NCI-H82 treated with DMSO at 0.1 percent for 48 hours (cell line): ENCODE data around the gene ATP2B2.
"Not testable (repeated sequence)": the region's sequence is repeated elsewhere in the genome, so short reads cannot be mapped to it uniquely, and the experiment has no call there.

ENCODE experiments used
- DNase-seq: peaks from one replicate; lab custom pipeline; 2025; ENCODE audit not compliant: unreplicated experiment; lab: John Stamatoyannopoulos, UW

ATP2B2 gene

GRCh38 chr3:10310578-10310977 is 194.8 kb downstream of the ATP2B2 start:
- DNase-seq = no peak

GRCh38 chr3:10309736-10310135 is 195.7 kb downstream of the ATP2B2 start:
- DNase-seq = no peak

GRCh38 chr3:10308678-10309077 is 196.7 kb downstream of the ATP2B2 start:
- DNase-seq = no peak

GRCh38 chr3:10306156-10306555 is 199.2 kb downstream of the ATP2B2 start:
- DNase-seq = no peak

- no peak for DNase-seq
Measured at GRCh38 chr3:10305331-10305902, 200.0 kb downstream of the ATP2B2 start.

GRCh38 chr3:10304905-10305304 is 200.5 kb downstream of the ATP2B2 start:
- no peak for DNase-seq

- DNase-seq = no peak
Measured at GRCh38 chr3:10303785-10304184, 201.6 kb downstream of the ATP2B2 start.

- DNase-seq = no peak
Measured at GRCh38 chr3:10303105-10303504, 202.3 kb downstream of the ATP2B2 start.

- DNase-seq = no peak
Measured at GRCh38 chr3:10300087-10300486, 205.3 kb downstream of the ATP2B2 start.

GRCh38 chr3:10299679-10300078 is 205.7 kb downstream of the ATP2B2 start:
- DNase-seq = no peak

- DNase-seq = peak; percentile 81
Measured at GRCh38 chr3:10299175-10299574, 206.2 kb downstream of the ATP2B2 start.

- not testable (repeated sequence) for DNase-seq
Measured at GRCh38 chr3:10298064-10298463, 207.3 kb downstream of the ATP2B2 start.

GRCh38 chr3:10294030-10294586 is 211.3 kb downstream of the ATP2B2 start:
- DNase-seq = no peak

- no peak for DNase-seq
Measured at GRCh38 chr3:10292505-10293419, 212.6 kb downstream of the ATP2B2 start, which contains the start of gene GHRL. Gene GHRL, minus strand, starts transcription at chr3:10292947. Its CDS starts 2,767 bp downstream, at chr3:10290180.

GRCh38 chr3:10291641-10292040 is 213.7 kb downstream of the ATP2B2 start:
- no peak for DNase-seq

- DNase-seq = no peak
Measured at GRCh38 chr3:10290481-10291176, 214.8 kb downstream of the ATP2B2 start.

- DNase-seq = no peak
Measured at GRCh38 chr3:10289787-10290355, 215.5 kb downstream of the ATP2B2 start.

GRCh38 chr3:10289077-10289476 is 216.3 kb downstream of the ATP2B2 start:
- DNase-seq = no peak

GRCh38 chr3:10288575-10288960 is 216.8 kb downstream of the ATP2B2 start:
- no peak for DNase-seq

- no peak for DNase-seq
Measured at GRCh38 chr3:10287936-10288574, 217.3 kb downstream of the ATP2B2 start.
